Astrocyte of the spinal cord (primary cell): ENCODE measurements around the gene RAB40C.
A peak's percentile ranks its signal among the peaks of the same experiment; 100 is the strongest.

Experiments
- DNase-seq: peaks from one replicate; pipeline ENCODE4 v3.0.0; 2011; ENCODE audit warnings: low read depth, low spot score
- H3K4me3 ChIP-seq: 2 replicates; pipeline ENCODE4 v1.5.1; 2011; ENCODE audit warnings: low read depth, mild to moderate bottlenecking, low read length, moderate library complexity
- in situ Hi-C: cut with HindIII; loops from 2 replicates; pipeline ENCODE4 v1.10.0; 2017; ENCODE audit warnings: low sequenced_read_pairs
- TF ChIP-seq, protein P1 (sequence below): IDR thresholded peaks from 2 replicates; pipeline ENCODE4 v1.5.1; 2012; ENCODE audit warnings: low read depth, mild to moderate bottlenecking, low read length, inconsistent platforms

RAB40C gene

GRCh38 chr16:591231-591630, 1.4 kb downstream of the RAB40C start:
- TF ChIP-seq, protein P1, sequence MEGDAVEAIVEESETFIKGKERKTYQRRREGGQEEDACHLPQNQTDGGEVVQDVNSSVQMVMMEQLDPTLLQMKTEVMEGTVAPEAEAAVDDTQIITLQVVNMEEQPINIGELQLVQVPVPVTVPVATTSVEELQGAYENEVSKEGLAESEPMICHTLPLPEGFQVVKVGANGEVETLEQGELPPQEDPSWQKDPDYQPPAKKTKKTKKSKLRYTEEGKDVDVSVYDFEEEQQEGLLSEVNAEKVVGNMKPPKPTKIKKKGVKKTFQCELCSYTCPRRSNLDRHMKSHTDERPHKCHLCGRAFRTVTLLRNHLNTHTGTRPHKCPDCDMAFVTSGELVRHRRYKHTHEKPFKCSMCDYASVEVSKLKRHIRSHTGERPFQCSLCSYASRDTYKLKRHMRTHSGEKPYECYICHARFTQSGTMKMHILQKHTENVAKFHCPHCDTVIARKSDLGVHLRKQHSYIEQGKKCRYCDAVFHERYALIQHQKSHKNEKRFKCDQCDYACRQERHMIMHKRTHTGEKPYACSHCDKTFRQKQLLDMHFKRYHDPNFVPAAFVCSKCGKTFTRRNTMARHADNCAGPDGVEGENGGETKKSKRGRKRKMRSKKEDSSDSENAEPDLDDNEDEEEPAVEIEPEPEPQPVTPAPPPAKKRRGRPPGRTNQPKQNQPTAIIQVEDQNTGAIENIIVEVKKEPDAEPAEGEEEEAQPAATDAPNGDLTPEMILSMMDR: no peak
- in situ Hi-C loops: no loop called here
- no peak for DNase-seq
- peak overlapping the region; percentile 81 for H3K4me3 ChIP-seq

- TF ChIP-seq, protein P1: no peak
- H3K4me3 ChIP-seq: no peak overlapping the region
- DNase-seq: no peak
- in situ Hi-C loops: no loop called here
Measured at GRCh38 chr16:591892-592517, 2.1 kb downstream of the RAB40C start.

DNA sequence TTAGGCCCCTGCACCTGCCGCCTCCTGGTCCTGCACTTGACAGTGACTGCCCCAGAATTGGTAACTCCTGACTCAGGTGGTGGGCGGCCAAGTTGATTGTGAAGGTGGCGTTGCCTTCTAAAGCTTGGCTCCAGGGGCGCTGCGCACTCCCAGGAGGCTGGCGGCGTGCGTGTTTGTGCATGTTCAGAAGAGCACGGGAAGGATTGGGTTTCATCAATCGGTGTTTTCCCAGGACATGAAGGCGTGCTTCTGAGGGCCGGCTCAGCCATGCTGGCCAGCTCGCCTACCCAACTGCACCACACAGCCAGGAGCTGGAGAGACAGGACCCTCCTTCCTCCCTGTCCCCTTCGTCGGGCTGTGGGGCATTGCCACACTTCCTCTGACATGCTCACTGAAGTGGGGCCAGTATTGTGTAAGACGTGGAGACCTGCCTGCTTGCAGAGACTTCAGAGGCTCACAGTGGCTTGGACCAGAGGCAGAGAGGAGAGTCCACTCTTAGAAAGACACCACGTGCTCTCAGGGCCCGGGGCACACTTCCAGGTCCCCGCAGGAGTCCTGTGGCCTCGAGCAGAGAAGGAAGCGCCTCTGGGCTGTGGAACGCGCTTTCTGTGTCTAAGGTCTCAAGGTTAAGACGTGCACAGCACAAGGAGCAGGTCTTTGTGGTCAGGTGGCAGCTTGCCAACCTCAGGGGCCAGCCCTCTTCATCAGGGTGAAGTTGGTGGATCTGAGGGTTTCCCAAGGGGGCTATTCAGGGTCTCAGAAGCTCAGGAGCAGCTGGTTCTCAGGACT, 2.8 kb downstream of the RAB40C start:
- no peak for DNase-seq
- no peak overlapping the region for H3K4me3 ChIP-seq
- TF ChIP-seq, protein P1: no peak
- in situ Hi-C loops: no loop called here

- no peak overlapping the region for H3K4me3 ChIP-seq
- in situ Hi-C loops: no loop called here
- TF ChIP-seq, protein P1: no peak
- DNase-seq: no peak
Measured at GRCh38 chr16:593406-593805, 3.5 kb downstream of the RAB40C start.

GRCh38 chr16:593807-594206, 3.9 kb downstream of the RAB40C start:
- no peak for DNase-seq
- in situ Hi-C loops: no loop called here
- TF ChIP-seq, protein P1: no peak
- H3K4me3 ChIP-seq: no peak overlapping the region

DNA sequence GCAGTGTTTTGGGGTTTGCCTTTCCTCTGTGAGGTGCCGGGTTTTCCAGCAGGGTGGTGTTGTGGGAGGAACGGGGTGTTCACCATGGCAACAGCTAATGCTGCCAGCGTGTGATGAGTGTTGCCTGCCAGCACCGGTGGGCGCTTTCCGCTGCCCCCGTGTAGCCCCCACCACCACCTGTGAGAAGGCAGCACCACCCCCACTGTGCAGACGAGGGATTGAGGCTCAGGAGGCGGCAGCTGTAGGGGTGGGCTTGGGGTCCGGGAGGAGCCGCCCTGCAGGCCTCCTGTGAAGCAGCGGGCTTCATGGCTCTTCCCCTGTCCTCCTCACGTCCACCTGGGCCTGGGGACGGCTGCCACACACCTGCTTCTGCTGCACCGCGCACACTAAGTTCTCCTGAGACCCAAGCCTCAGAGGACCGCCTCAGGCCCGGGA, 5.2 kb downstream of the RAB40C start:
- in situ Hi-C loops: no loop called here
- TF ChIP-seq, protein P1: no peak
- no peak overlapping the region for H3K4me3 ChIP-seq
- DNase-seq: no peak
